NCI-H524 treated with DMSO at 0.1 percent for 48 hours (cell line): Measurements from ENCODE around the gene ZSCAN16.

Experiments used
- DNase-seq: peaks from one replicate; lab custom pipeline; 2025; lab: John Stamatoyannopoulos, UW

The ZSCAN16 gene

DNA sequence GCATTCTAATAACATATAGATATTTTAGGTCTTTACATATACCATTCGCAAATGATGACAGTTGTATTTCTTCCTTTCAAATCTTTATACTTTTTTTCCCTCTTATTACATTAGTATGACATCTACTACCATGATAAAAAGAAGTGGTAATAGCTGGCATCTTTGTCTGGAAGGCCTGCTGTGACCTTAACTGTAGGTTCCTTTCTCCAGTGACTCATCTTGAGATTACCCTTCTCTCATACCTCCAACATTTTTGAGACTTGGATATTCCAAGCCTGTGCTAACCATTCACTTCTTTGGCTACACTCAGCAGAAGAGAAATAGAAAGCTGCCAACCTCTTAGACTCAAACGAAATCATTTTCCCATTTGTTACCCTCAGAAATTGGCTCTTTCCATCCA lies 47.6 kb downstream of the ZSCAN16 start:
- DNase-seq, result no peak

DNA sequence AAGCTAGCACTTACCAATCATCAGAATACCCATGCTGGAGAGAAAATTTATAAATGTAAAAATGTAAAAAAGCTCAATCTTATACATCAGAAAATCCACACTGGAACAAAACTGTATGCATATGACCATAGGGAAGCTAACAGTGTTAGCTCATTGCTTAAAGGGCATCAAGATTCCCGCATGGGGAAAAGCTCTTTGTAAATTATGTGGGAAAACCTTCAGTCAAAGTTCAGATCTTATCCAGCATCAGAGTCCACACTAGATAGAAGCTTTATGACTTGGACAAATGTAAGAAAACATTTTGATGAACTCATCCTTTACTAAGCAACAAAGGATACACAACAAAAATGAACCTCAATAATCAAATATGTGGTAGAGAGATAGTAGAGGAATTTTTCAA lies 52.0 kb downstream of the ZSCAN16 start:
- no peak for DNase-seq
